HG03060 (cell line): ENCODE measurements around the gene DRGX.

ENCODE experiments used
- ATAC-seq: cut with Tn5 transposase; IDR thresholded peaks from one replicate; pipeline ENCODE4 v1.9.1; 2021; ENCODE audit warnings: low read depth, moderate number of reproducible peaks; ENCODE audit not compliant: unreplicated experiment

DRGX gene

DNA sequence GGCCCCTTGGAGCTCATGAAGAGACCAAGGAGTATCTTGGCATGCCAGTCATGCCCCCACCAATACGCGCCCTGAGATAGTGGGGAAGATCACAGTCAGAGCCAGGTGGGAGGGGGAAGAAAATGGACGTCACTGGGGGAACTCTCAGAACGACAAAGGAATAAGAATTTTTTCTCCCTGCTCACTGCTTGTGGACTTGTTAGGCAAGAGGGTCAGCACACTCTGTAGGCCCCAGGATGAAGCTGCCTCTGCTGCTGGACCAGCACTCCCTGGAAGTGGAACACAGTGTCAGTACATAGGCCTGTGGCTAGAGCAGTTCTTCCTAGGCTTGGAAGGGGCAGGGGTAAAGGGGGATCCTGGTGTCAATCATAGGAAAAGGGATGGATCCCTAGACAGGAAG is 46.5 kb downstream of the DRGX start:
- no peak for ATAC-seq

DNA sequence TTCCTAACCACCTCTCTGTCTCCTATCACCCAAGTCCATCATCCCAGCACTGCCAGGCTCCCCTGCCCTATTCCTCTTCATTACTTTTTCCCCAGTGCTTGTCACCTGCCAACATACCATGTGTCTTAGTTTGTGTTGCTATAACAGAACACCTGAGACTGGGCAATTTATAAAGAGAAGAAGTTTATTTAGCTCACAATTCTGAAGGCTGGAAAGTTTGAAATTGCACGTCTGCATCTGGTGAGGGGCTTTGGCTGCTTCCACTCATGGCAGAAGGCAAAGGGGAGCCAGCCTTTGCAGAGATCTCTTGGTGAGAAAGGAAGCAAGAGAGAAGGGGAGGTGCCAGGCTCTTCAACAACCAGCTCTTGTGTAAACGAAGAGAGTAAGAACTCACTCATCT is 47.3 kb downstream of the DRGX start:
- no peak for ATAC-seq

GRCh38 chr10:49347827-49348226 is 48.1 kb downstream of the DRGX start:
- ATAC-seq = no peak

- ATAC-seq = no peak
Observed at GRCh38 chr10:49347342-49347741, 48.5 kb downstream of the DRGX start.

- no peak for ATAC-seq
Observed at GRCh38 chr10:49344840-49345239, 51.0 kb downstream of the DRGX start.

- no peak for ATAC-seq
Observed at GRCh38 chr10:49338604-49339003, 57.3 kb downstream of the DRGX start.

GRCh38 chr10:49335364-49335972 is 60.4 kb downstream of the DRGX start:
- ATAC-seq = no peak

DNA sequence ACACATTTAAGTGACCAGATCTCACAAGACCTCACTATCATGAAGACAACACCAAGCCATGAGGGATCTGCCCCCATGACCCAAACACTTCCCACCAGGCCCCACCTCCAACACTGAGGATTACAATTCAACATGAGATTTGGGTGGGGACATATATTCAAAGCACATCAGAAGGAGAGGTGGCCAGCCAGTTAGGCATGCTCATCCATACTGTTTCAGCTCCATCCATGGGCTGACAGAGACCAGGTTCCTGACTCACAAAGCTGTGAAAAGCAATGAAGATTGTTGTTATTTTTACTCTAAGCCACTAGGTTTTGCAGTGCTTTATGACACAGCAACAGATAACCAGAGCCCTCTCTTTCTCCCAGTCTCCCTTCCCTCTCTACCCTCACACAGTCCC is 60.9 kb downstream of the DRGX start:
- ATAC-seq = no peak

- ATAC-seq = no peak
Observed at GRCh38 chr10:49333192-49333591, 62.7 kb downstream of the DRGX start.

DNA sequence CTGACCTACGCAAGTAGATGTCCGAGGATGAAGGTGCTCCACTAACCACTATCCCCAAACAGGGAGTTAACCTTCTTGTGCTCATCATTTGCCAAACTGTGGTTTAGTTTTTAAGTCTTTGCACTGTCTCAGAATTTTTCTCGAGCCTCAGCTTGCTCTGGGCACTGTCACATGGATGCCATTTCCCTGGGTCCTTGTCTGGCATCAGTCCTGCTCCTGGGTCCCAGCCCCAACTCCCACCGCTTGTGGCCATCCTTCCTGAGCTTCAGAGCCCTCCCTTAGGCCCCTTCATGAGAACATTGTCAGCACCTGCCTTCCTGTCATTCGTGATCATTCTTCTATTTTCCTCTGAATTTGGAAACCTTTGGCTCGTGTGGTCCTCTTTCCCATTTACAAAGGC is 63.1 kb downstream of the DRGX start:
- ATAC-seq = no peak

- ATAC-seq = no peak
Observed at GRCh38 chr10:49332333-49332732, 63.6 kb downstream of the DRGX start.

DNA sequence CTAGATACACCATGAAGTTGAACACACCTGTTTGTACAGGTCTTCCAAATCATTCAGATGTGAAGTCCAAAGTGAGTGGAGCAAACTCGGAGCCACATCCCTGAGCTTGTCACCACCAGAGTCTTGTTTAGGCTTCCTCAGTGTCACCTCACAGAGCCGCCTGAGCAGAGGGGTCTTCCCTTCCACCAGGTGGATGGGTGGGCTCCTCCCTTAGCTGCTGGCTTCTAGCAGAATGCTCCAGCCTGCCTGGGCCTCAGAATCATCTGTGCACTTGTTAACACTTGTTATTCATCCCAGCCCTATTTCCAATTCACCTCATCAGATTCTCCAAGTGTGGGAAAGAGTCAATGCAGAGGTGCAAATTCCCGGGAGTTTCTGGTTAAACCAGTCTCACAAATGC is 64.5 kb downstream of the DRGX start:
- ATAC-seq = no peak

- no peak for ATAC-seq
Observed at GRCh38 chr10:49330127-49330665, 65.7 kb downstream of the DRGX start.

- ATAC-seq = no peak
Observed at GRCh38 chr10:49329146-49329505, 66.8 kb downstream of the DRGX start.

GRCh38 chr10:49328401-49329145 is 67.3 kb downstream of the DRGX start:
- ATAC-seq = no peak

- ATAC-seq = no peak
Observed at GRCh38 chr10:49327036-49327813, 68.7 kb downstream of the DRGX start.

DNA sequence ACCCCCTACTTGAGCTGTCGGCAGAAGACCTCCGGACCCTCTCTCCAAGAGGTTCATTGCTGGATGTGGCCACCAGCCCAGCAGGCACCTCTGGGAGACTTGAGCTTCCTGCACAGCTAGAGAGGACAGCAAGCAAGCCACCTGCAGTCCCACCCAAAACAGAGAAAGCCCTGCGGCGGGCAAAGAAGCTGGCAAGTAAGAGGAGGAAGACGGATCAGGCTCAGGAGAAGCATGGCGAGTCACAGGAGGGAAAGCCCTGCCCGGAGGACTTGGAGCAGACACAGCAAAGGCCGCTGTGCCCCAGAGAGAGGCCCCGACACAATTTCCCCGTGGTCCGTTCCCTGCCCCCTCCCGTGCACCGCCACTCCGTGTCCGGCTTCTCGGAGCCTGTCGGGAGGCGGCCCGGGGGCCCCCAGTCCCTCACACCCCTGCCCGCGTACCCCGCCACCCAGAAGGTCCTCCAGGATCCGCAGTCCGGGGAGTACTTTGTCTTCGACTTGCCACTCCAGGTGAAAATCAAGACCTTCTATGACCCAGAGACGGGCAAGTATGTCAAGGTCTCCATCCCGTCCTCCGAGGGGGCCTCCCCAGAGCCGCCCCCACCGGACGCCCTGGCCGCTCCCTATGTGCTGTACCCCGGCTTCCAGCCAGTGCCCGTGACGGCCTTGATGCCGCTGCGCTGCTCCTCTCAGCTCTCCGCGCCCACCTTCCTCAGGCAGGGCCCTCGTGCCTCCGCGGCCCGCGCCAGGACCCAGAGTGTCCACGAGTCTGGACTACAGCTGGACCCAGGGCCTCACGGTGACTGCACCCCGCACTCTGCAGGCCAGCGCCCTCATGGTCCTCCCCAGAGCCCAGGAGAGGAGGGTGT is 69.7 kb downstream of the DRGX start:
- no peak for ATAC-seq

DNA sequence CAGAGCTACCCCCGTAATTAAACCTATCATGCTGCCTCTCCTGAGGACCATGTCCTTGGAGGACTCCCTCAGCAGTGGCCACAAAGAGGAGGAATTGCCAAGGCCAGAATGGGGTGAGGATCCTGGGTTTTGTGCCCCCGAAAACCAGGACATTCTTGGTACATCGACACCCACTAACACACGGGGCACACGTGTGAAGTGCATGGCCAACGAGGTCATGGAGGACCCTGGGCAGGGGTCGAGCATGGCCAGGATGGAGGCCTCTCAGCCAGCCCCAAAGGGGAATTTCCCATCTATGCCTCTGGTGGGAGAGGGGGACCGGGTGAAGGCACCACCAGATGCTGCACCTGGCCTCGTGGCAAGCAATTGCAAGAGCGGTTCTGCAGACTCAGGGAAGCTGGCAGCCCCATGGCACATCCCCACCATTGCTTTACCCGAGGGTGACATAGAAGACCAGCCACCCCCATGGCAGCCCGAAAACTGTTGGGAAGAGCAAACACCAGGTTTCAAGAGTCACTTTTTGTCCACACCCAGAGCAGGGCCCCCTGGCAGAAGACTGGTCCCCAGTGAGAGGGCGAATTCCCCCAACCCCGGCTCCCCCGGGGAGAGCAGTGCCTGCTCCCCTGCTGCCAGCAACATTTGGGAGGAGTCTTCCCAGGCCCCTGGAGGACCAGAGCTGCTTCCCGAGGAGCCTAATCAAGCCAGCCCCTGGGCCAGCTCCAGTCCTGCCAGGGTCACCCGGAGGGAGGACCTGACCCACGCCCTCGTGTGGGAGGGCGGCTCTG is 70.6 kb downstream of the DRGX start:
- no peak for ATAC-seq

- no peak for ATAC-seq
Observed at GRCh38 chr10:49324711-49325110, 71.2 kb downstream of the DRGX start.

DNA sequence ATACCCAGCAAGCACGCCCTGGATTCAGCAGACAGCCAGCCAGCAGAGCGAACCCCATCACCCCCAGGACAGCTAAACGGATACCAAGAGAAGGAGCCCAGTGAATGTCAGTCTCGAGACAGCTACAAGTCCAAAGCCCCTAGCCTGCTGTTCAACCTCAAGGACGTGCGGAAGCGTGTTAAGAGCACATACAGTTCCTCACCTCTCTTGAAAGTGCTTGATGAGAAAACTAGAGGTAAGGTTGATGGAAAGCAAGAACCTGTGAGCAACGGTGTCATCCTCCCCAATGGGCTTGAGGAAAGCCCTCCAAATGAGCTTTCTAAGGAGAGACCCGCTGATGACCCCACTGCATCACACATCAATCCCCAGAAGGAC is 72.0 kb downstream of the DRGX start:
- ATAC-seq = no peak
